Astrocyte (in vitro differentiated cells and primary cell): ENCODE measurements around the gene TNFRSF1B. TPM values are rescaled to one million over a fixed set of nuclear protein-coding genes. Genes with fewer than 3 reads are reported as not detected.

Experiments
- DNase-seq: peaks from one replicate; pipeline ENCODE4 v3.0.0-alpha.2; 2010; ENCODE audit warnings: low read depth
- FAIRE-seq: peaks from 2 replicates; lab custom pipeline; 2011; peaks lifted over from hg19 to GRCh38; lab: Jason Lieb, UNC
- H2AFZ ChIP-seq: 2 replicates; pipeline ENCODE4 v1.6.0; 2012; ENCODE audit warnings: low read depth, low read length, inconsistent platforms
- H3K27ac ChIP-seq: 2 replicates; pipeline ENCODE4 v1.5.1; 2011; ENCODE audit warnings: low read depth, low read length, inconsistent platforms
- H3K27me3 ChIP-seq: 2 replicates; pipeline ENCODE4 v1.6.0; 2011; ENCODE audit warnings: low read length, inconsistent platforms; ENCODE audit not compliant: insufficient read depth
- H3K36me3 ChIP-seq: 2 replicates; pipeline ENCODE4 v1.5.1; 2011; ENCODE audit warnings: low read length, inconsistent platforms; ENCODE audit not compliant: insufficient read depth
- H3K4me1 ChIP-seq: 2 replicates; pipeline ENCODE4 v1.5.1; 2011; ENCODE audit warnings: low read length, inconsistent platforms; ENCODE audit not compliant: insufficient read depth
- H3K4me2 ChIP-seq: 2 replicates; pipeline ENCODE4 v1.6.0; 2012; ENCODE audit warnings: low read length, inconsistent platforms
- H3K4me3 ChIP-seq: 2 replicates; pipeline ENCODE4 v1.5.1; 2011; ENCODE audit warnings: low read depth, mild to moderate bottlenecking, low read length, inconsistent platforms; ENCODE audit not compliant: insufficient read depth
- H3K79me2 ChIP-seq: 2 replicates; pipeline ENCODE4 v1.6.0; 2012; ENCODE audit warnings: mild to moderate bottlenecking, low read length, inconsistent platforms; ENCODE audit not compliant: insufficient read depth
- H3K9ac ChIP-seq: 2 replicates; pipeline ENCODE4 v1.6.0; 2012; ENCODE audit warnings: mild to moderate bottlenecking, low read length, inconsistent platforms
- H3K9me3 ChIP-seq: 2 replicates; pipeline ENCODE4 v1.5.1; 2012; ENCODE audit warnings: low read depth, mild to moderate bottlenecking, low read length, inconsistent platforms; ENCODE audit not compliant: insufficient read depth
- H4K20me1 ChIP-seq: 2 replicates; pipeline ENCODE4 v1.6.0; 2012; ENCODE audit warnings: low read length, inconsistent platforms; ENCODE audit not compliant: insufficient read depth
- H3K27ac Mint-ChIP-seq: one replicate; pipeline ENCODE4 v1.8.0; 2021; ENCODE audit warnings: mild to moderate bottlenecking, mixed read lengths; ENCODE audit not compliant: unreplicated experiment
- H3K27me3 Mint-ChIP-seq: one replicate; pipeline ENCODE4 v1.8.0; 2021; ENCODE audit warnings: low read depth, mixed read lengths; ENCODE audit not compliant: unreplicated experiment
- H3K36me3 Mint-ChIP-seq: one replicate; pipeline ENCODE4 v1.8.0; 2021; ENCODE audit warnings: low read depth, mixed read lengths; ENCODE audit not compliant: unreplicated experiment
- H3K4me1 Mint-ChIP-seq: one replicate; pipeline ENCODE4 v1.8.0; 2021; ENCODE audit warnings: low read depth, mixed read lengths; ENCODE audit not compliant: unreplicated experiment
- H3K4me3 Mint-ChIP-seq: one replicate; pipeline ENCODE4 v1.8.0; 2021; ENCODE audit warnings: mild to moderate bottlenecking, moderate library complexity, mixed read lengths; ENCODE audit not compliant: unreplicated experiment
- H3K9me3 Mint-ChIP-seq: one replicate; pipeline ENCODE4 v1.8.0; 2021; ENCODE audit warnings: mild to moderate bottlenecking, mixed read lengths; ENCODE audit not compliant: unreplicated experiment
- EZH2 ChIP-seq: IDR thresholded peaks from 2 replicates; pipeline ENCODE4 v1.6.1; 2012; ENCODE audit warnings: mild to moderate bottlenecking, low read length, inconsistent platforms; ENCODE audit not compliant: insufficient read depth
- total RNA-seq: library from RNA; stranded (reverse); gene quantifications from 2 replicates; pipeline ENCODE4 v1.2.1, GENCODE V29; 2021
- TF ChIP-seq, protein P1 (sequence below): IDR thresholded peaks from 2 replicates; pipeline ENCODE4 v1.5.1; 2011; ENCODE audit warnings: low read depth, mild to moderate bottlenecking, inconsistent platforms, low read length, moderate library complexity; ENCODE audit not compliant: insufficient read depth

TNFRSF1B gene
- total RNA-seq, 1 donor from 2014 or later = 0.09 TPM

- no peak overlapping the region for H3K4me3 ChIP-seq
- H3K79me2 ChIP-seq = no peaks in the 10 kb centered on the region
- Mint-ChIP-seq H3K27me3 (peaks cover 59% of the 10 kb centered on the region), H3K4me1 (no peaks in the 10 kb centered on the region), H3K36me3 (no peaks in the 10 kb centered on the region), H3K9me3 (peaks cover 3% of the 10 kb centered on the region), H3K27ac (no peak overlapping the region), H3K4me3 (no peak overlapping the region)
- H3K4me2 ChIP-seq = no peak overlapping the region
- H3K27me3 ChIP-seq = peaks cover 8% of the 10 kb centered on the region
- no peak for FAIRE-seq
- no peak for DNase-seq
- no peak overlapping the region for H3K27ac ChIP-seq
- no peaks in the 10 kb centered on the region for H4K20me1 ChIP-seq
- H3K36me3 ChIP-seq = no peaks in the 10 kb centered on the region
- no peaks in the 10 kb centered on the region for H3K4me1 ChIP-seq
- TF ChIP-seq, protein P1, sequence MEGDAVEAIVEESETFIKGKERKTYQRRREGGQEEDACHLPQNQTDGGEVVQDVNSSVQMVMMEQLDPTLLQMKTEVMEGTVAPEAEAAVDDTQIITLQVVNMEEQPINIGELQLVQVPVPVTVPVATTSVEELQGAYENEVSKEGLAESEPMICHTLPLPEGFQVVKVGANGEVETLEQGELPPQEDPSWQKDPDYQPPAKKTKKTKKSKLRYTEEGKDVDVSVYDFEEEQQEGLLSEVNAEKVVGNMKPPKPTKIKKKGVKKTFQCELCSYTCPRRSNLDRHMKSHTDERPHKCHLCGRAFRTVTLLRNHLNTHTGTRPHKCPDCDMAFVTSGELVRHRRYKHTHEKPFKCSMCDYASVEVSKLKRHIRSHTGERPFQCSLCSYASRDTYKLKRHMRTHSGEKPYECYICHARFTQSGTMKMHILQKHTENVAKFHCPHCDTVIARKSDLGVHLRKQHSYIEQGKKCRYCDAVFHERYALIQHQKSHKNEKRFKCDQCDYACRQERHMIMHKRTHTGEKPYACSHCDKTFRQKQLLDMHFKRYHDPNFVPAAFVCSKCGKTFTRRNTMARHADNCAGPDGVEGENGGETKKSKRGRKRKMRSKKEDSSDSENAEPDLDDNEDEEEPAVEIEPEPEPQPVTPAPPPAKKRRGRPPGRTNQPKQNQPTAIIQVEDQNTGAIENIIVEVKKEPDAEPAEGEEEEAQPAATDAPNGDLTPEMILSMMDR = no peak
- TF ChIP-seq EZH2 = no peak
- no peak overlapping the region for H2AFZ ChIP-seq
- no peaks in the 10 kb centered on the region for H3K9me3 ChIP-seq
- no peak overlapping the region for H3K9ac ChIP-seq
Observed at GRCh38 chr1:12191242-12192032, 24.6 kb downstream of the TNFRSF1B start.

GRCh38 chr1:12194666-12195216 is 27.9 kb downstream of the TNFRSF1B start:
- no peaks in the 10 kb centered on the region for H4K20me1 ChIP-seq
- H3K36me3 Mint-ChIP-seq = no peaks in the 10 kb centered on the region
- H3K36me3 ChIP-seq = no peaks in the 10 kb centered on the region
- H3K27ac Mint-ChIP-seq = no peak overlapping the region
- H2AFZ ChIP-seq = no peak overlapping the region
- H3K27ac ChIP-seq = no peak overlapping the region
- FAIRE-seq = no peak
- no peak overlapping the region for H3K9ac ChIP-seq
- peaks cover 3% of the 10 kb centered on the region for H3K9me3 Mint-ChIP-seq
- H3K27me3 ChIP-seq = peaks cover 3% of the 10 kb centered on the region
- no peak overlapping the region for H3K4me3 Mint-ChIP-seq
- no peaks in the 10 kb centered on the region for H3K79me2 ChIP-seq
- peaks cover 52% of the 10 kb centered on the region for H3K27me3 Mint-ChIP-seq
- H3K4me2 ChIP-seq = no peak overlapping the region
- no peaks in the 10 kb centered on the region for H3K4me1 Mint-ChIP-seq
- H3K4me3 ChIP-seq = no peak overlapping the region
- no peak for DNase-seq
- no peak for TF ChIP-seq EZH2
- TF ChIP-seq, protein P1 = no peak
- H3K9me3 ChIP-seq = no peaks in the 10 kb centered on the region
- no peaks in the 10 kb centered on the region for H3K4me1 ChIP-seq

DNA sequence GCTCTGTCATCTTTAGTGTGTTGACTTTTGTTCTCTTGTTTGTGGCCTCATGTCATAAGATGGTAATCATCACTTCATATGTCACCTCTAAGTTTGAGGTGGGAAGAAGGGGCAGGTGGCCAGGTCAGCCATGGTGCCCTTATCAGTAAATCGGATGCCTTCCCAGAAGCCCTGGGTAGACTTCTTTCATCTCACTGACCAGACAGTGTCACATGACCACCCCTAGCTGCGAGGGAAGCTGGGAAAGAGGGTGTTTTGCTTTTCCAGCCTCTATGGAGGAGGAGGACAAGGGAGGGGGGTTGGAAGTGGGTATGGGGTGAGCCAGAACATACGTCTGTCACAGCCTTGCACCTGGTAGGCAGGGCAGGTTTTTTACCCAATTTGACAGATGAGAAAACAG is 28.6 kb downstream of the TNFRSF1B start:
- H3K4me1 Mint-ChIP-seq = no peaks in the 10 kb centered on the region
- H3K36me3 ChIP-seq = no peaks in the 10 kb centered on the region
- no peak for FAIRE-seq

More for the DNA sequence above, 28.6 kb downstream of the TNFRSF1B start:
- Mint-ChIP-seq H3K9me3 (peaks cover 3% of the 10 kb centered on the region), H3K27ac (no peak overlapping the region), H3K36me3 (no peaks in the 10 kb centered on the region), H3K27me3 (peaks cover 52% of the 10 kb centered on the region), H3K4me3 (no peak overlapping the region)
- DNase-seq = no peak
- no peaks in the 10 kb centered on the region for H3K4me1 ChIP-seq
- no peak overlapping the region for H3K27ac ChIP-seq
- H3K9me3 ChIP-seq = no peaks in the 10 kb centered on the region
- H3K79me2 ChIP-seq = no peaks in the 10 kb centered on the region
- H3K27me3 ChIP-seq = peaks cover 6% of the 10 kb centered on the region
- TF ChIP-seq, protein P1 = no peak
- no peak for TF ChIP-seq EZH2
- H2AFZ ChIP-seq = no peak overlapping the region
- no peaks in the 10 kb centered on the region for H4K20me1 ChIP-seq
- H3K9ac ChIP-seq = no peak overlapping the region
- no peak overlapping the region for H3K4me2 ChIP-seq
- no peak overlapping the region for H3K4me3 ChIP-seq
